Posterior vena cava (tissue), 2 donors: Measurements from ENCODE around the gene CHAC2. TPM values are rescaled to one million over a fixed set of nuclear protein-coding genes. Genes with fewer than 3 reads are reported as not detected.
"Not testable (repeated sequence)": the region's sequence is repeated elsewhere in the genome, so short reads cannot be mapped to it uniquely, and the experiment has no call there.

ENCODE experiments used
- DNase-seq: peaks from one replicate; pipeline ENCODE4 v3.0.0-alpha.2; 2020; ENCODE audit warnings: low spot score
- intact Hi-C, 2 donors: fragments of 100-400 bp; cut with DNase I; formaldehyde crosslinking; loops; one replicate each; pipeline versions ENCODE4 v1.14.1 to v1.14.2; 2022 to 2023
- total RNA-seq, 2 donors: library from RNA; stranded (reverse); fragmentation: NEBNext Ultra II Directional; extraction: Animal tissue kit (Norgen Biotek cat#: 25700); gene quantifications; one replicate each; pipeline ENCODE4 v1.2.1, GENCODE V29; 2021
- donor health status: DM: yes; HTN: yes; CAD: no.
- donor health status: DM: yes; HTN: yes; CAD: no.

Gene CHAC2
- total RNA-seq, 2 donors from 2014 or later: 1.5 to 3.1 TPM

DNA sequence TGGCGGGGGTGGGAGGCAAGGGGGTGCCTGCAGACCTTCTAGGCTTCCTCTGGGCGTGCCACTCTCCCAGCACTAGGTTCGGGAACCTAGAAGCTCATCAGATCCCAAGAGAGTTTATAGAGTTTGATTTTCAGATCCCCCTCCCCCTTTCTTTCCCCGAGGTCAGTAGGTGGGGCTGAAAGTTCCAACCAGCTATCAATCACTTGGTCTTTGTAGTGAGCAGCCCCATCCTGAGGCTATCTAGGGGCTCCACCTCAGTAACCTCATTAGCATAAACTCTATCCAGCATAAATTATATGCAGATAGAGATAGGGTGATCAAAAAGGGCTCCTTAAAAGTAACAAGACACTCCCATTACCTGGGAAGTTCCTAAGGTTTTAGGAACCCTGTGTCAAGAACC lies 52.0 kb downstream of the CHAC2 start:
- no peak for DNase-seq
- intact Hi-C loops: loop anchor here in 1 of 2 donors (10.0 kb wide), 1 partner anchor 1675 kb away; no protein-coding TSS in a partner anchor

DNA sequence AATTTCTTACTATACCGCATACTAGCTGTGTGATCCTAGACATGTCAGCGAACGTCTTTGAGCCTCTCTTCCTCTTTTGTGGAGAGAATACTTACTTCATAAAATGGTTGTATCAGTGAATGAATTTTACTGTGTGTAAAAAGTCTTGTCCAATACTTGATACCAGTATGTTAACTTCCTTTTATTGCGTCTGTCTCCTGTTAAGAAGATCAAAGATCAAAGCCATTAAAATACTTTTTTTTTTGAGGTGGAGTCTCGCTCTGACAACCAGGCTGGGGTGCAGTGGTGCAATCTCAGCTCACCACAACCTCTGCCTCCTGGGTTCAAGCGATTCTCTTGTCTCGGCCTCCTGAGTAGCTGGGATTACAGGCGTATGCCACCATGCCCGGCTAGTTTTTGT lies 52.4 kb downstream of the CHAC2 start:
- intact Hi-C loops: no loop called here
- DNase-seq: no peak

DNA sequence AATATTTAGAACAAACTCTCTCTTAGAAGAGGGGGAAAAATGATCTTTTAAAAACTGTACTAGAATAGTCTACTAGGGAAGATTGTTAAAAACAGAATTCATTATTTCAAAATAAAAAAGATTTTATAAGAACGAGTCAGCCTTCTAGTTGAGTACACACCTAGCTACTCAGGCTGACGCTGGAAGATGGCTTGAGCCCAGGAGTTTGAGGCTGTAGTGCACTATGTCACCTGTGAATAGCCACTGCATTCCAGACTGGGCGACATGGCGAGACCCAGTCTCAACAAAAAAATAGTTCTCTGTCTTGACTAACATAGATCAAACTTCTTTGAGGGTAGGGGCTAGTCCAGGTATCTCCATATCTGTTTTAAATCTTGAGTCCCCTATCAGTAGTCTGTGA lies 53.1 kb downstream of the CHAC2 start:
- no peak for DNase-seq
- intact Hi-C loops: no loop called here

DNA sequence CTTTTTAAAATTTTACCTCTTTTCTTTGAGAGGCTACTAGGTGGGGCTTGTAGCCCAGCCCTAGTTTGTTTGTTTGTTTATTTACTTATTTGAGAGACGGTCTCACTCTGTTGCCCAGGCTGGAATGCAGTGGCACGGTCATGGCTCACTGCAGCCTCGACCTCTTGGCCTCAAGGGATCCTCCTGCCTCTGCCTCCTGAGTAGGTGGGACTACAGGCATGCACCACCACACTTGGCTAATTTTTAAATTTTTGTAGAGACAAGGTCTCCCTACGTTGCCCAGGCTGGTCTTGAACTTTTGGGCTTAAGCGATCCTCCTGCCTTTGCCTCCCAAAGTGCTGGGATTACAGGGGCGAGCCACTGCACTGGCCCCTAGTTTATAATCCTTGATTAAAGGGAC lies 54.2 kb downstream of the CHAC2 start:
- intact Hi-C loops: no loop called here
- no peak for DNase-seq

DNA sequence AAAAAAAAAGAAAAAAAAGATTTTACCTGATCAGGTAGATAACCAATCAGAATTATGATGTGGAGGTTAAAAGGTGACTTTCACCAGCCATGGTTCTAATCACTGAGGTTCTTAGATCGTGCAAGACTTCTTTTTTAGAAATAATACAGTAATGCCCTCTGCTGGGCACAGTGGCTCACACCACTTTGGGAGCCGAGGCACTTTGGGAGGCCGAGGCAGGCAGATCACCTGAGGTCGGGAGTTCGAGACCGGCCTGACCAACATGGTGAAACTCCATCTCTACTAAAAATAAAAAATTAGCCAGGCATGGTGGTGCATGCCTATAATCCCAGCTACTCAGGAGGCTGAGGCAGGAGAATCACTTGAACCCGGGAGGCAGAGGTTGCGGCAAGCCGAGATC lies 56.0 kb downstream of the CHAC2 start:
- intact Hi-C loops, DNase-seq: not testable (repeated sequence)

Other genes starting within 250 kb of the CHAC2 start
- gene ASB3, start 19.1 kb downstream of the CHAC2 start, total RNA-seq: 10 to 100 TPM; 12.4 to 13.0 TPM
- gene ERLEC1, start 19.2 kb downstream of the CHAC2 start, total RNA-seq: 10 to 100 TPM; 47.7 to 52.7 TPM
- gene GPR75, start 92.2 kb downstream of the CHAC2 start, total RNA-seq: 1 to 10 TPM; 1.7 to 2.1 TPM
- 10 to 100 TPM; 41.6 to 49.9 TPM for gene PSME4, start 203.2 kb downstream of the CHAC2 start, total RNA-seq